HCT116 (cell line): ENCODE data around the gene ICAM2. TPM values are rescaled to one million over a fixed set of nuclear protein-coding genes. Genes with fewer than 3 reads are reported as not detected.

ENCODE experiments used
- ATAC-seq: fragments of 200-7000 bp; cut with Tn5 transposase; 2 replicates; pipeline ENCODE4 v1.9.1; 2020; ENCODE audit warnings: mild to moderate bottlenecking, moderate library complexity
- BruUV-seq: library from RNA; stranded (reverse); fragments of 400-500 nt; replicated peaks from 2 replicates; lab custom pipeline; 2021; lab: Mats Ljungman, UMichigan
- CTCF ChIA-PET: fragments of 300-600 bp; sonication (Branson Sonifier 250); formaldehyde crosslinking; loops from one replicate; lab custom pipeline; 2021; ENCODE audit warnings: antibody characterized with exemption; lab: Charles Lee
- POLR2A ChIA-PET: fragments of 300-600, 350-600 bp; sonication (Branson Sonifier 250); formaldehyde crosslinking; loops from one replicate; lab custom pipeline; 2021; ENCODE audit warnings: antibody characterized with exemption; lab: Charles Lee
- RAD21 ChIA-PET, 2 experiments: fragments of 300-600 bp; sonication (Branson Sonifier 250); formaldehyde crosslinking; loops; one replicate each; lab custom pipeline; 2023; ENCODE audit warnings: low total read pairs in 2 of 2; ENCODE audit not compliant: uncharacterized antibody in 2 of 2, unreplicated experiment in 2 of 2, low non-redundant PET in 1 of 2; lab: Charles Lee
- DNase-seq: peaks from one replicate; pipeline ENCODE4 v3.0.0-alpha.2; 2010; ENCODE audit warnings: low read depth, low spot score
- H2AFZ ChIP-seq: fragments of 200-600 bp; shearing (Covaris generic), sonication (generic); 2 replicates; pipeline ENCODE4 v1.6.1; 2017; ENCODE audit warnings: low read depth, mixed run types, mixed read lengths, antibody characterized with exemption, low read length; ENCODE audit not compliant: poor library complexity, severe bottlenecking
- H3K27ac ChIP-seq: 2 replicates; pipeline ENCODE4 v1.5.1; 2012; ENCODE audit warnings: low read depth, low read length
- H3K27me3 ChIP-seq: fragments of 200-600 bp; sonication (generic); 2 replicates; pipeline ENCODE4 v1.6.1; 2016; ENCODE audit warnings: mixed run types, low read length, mixed read lengths; ENCODE audit not compliant: insufficient read depth
- H3K36me3 ChIP-seq, 2 experiments: fragments of 200-500 bp in 1 of 2; fragments of 200-600 bp in 1 of 2; sonication (Bioruptor generic) in 1 of 2; sonication (generic) in 1 of 2; 2 replicates each; pipeline versions ENCODE4 v1.5.1 to v1.6.1; 2014 to 2016; ENCODE audit warnings: low read length in 2 of 2, inconsistent platforms in 1 of 2, mixed read lengths in 1 of 2, mixed run types in 1 of 2; ENCODE audit not compliant: insufficient read depth in 2 of 2, control insufficient read depth in 1 of 2
- H3K4me1 ChIP-seq, 2 experiments: fragments of 200-600 bp in 1 of 2; sonication (generic) in 1 of 2; 2 replicates each; pipeline versions ENCODE4 v1.5.1 to v1.6.1; 2012 to 2017; ENCODE audit warnings: low read length in 2 of 2, inconsistent platforms in 1 of 2, mild to moderate bottlenecking in 1 of 2, mixed read lengths in 1 of 2, mixed run types in 1 of 2, moderate library complexity in 1 of 2; ENCODE audit not compliant: insufficient read depth in 2 of 2, control insufficient read depth in 1 of 2
- H3K4me2 ChIP-seq: fragments of 200-600 bp; sonication (generic); 2 replicates; pipeline ENCODE4 v1.6.1; 2017; ENCODE audit warnings: mixed run types, low read length, mixed read lengths
- H3K4me3 ChIP-seq, 2 experiments: fragments of 200-600 bp in 1 of 2; sonication (generic) in 1 of 2; replicated peaks in 1 of 2; 2 replicates each; pipeline ENCODE4 v1.5.1; 2011 to 2016; ENCODE audit warnings: low read length in 2 of 2, control low read depth in 1 of 2, low read depth in 1 of 2, mild to moderate bottlenecking in 1 of 2, mixed read lengths in 1 of 2, mixed run types in 1 of 2
- H3K79me2 ChIP-seq: fragments of 200-600 bp; sonication (generic); 2 replicates; pipeline ENCODE4 v1.6.1; 2017; ENCODE audit warnings: mild to moderate bottlenecking, mixed run types, low read length, moderate library complexity, mixed read lengths; ENCODE audit not compliant: insufficient read depth
- H3K9ac ChIP-seq: fragments of 200-600 bp; sonication (generic); 2 replicates; pipeline ENCODE4 v1.6.1; 2016; ENCODE audit warnings: low read length, mixed read lengths
- H3K9me2 ChIP-seq: fragments of 200-600 bp; sonication (generic), shearing (Covaris generic); 2 replicates; pipeline ENCODE4 v1.6.1; 2017; ENCODE audit warnings: mixed run types, mild to moderate bottlenecking, moderate library complexity; ENCODE audit not compliant: insufficient read depth
- H3K9me3 ChIP-seq, 2 experiments: fragments of 200-500 bp in 1 of 2; fragments of 200-600 bp in 1 of 2; sonication (Bioruptor generic) in 1 of 2; sonication (generic) in 1 of 2; 2 replicates each; pipeline ENCODE4 v1.6.1; 2014 to 2017; ENCODE audit warnings: low read length in 2 of 2, mixed read lengths in 2 of 2, inconsistent platforms in 1 of 2, low read depth in 1 of 2, mild to moderate bottlenecking in 1 of 2, mixed run types in 1 of 2, moderate library complexity in 1 of 2; ENCODE audit not compliant: control insufficient read depth in 1 of 2, insufficient read depth in 1 of 2
- H4K20me1 ChIP-seq: fragments of 200-600 bp; sonication (generic), shearing (Covaris generic); 2 replicates; pipeline ENCODE4 v1.6.1; 2017; ENCODE audit warnings: mixed run types, mild to moderate bottlenecking, moderate library complexity; ENCODE audit not compliant: insufficient read depth
- CBX3 ChIP-seq: IDR thresholded peaks from 2 replicates; pipeline ENCODE4 v1.6.1; 2012; ENCODE audit warnings: low read depth
- CTCF ChIP-seq, 3 experiments: fragments of 200-600 bp in 1 of 3; sonication (generic) in 1 of 3; IDR thresholded peaks in 2 of 3; conservative IDR thresholded peaks in 1 of 3; 2 replicates each; pipeline ENCODE4 v1.5.1; 2012 to 2017; ENCODE audit warnings: low read depth in 2 of 3, low read length in 2 of 3, antibody characterized with exemption in 1 of 3, borderline replicate concordance in 1 of 3, control low read depth in 1 of 3, mild to moderate bottlenecking in 1 of 3, mixed read lengths in 1 of 3, mixed run types in 1 of 3, moderate library complexity in 1 of 3; ENCODE audit not compliant: insufficient read depth in 1 of 3
- ELF1 ChIP-seq: IDR thresholded peaks from 2 replicates; pipeline ENCODE4 v1.6.1; 2012; ENCODE audit warnings: low read depth, borderline replicate concordance
- EZH2 ChIP-seq: fragments of 200-600 bp; sonication (generic); IDR thresholded peaks from 2 replicates; pipeline ENCODE4 v1.6.1; 2017; ENCODE audit warnings: antibody characterized with exemption, mixed run types
- EZH2phosphoT487 ChIP-seq: fragments of 200-600 bp; IDR thresholded peaks from 2 replicates; pipeline ENCODE4 v1.6.1; 2018; ENCODE audit warnings: antibody characterized with exemption, borderline replicate concordance
- FOSL1 ChIP-seq: IDR thresholded peaks from 2 replicates; pipeline ENCODE4 v1.6.1; 2012; ENCODE audit warnings: low read depth
- JUND ChIP-seq: IDR thresholded peaks from 2 replicates; pipeline ENCODE4 v1.6.1; 2012
- POLR2A ChIP-seq: IDR thresholded peaks from 2 replicates; pipeline ENCODE4 v1.7.0; 2011; ENCODE audit warnings: borderline replicate concordance; ENCODE audit not compliant: insufficient read depth, insufficient read length; ENCODE audit errors: extremely low read depth
- POLR2AphosphoS5 ChIP-seq: IDR thresholded peaks from 2 replicates; pipeline ENCODE4 v1.6.1; 2011; ENCODE audit warnings: mild to moderate bottlenecking, low read depth, low read length, moderate library complexity
- RAD21 ChIP-seq: IDR thresholded peaks from 2 replicates; pipeline ENCODE4 v1.6.1; 2012; ENCODE audit warnings: low read depth, mild to moderate bottlenecking
- REST ChIP-seq: IDR thresholded peaks from 2 replicates; pipeline ENCODE4 v1.6.1; 2012; ENCODE audit warnings: low read depth
- SIN3A ChIP-seq: IDR thresholded peaks from 2 replicates; pipeline ENCODE4 v1.6.1; 2012; ENCODE audit warnings: low read depth
- SRF ChIP-seq: IDR thresholded peaks from 2 replicates; pipeline ENCODE4 v1.6.1; 2012; ENCODE audit warnings: low read depth
- TCF7L2 ChIP-seq: IDR thresholded peaks from 2 replicates; pipeline ENCODE4 v1.7.0; 2011; ENCODE audit warnings: borderline replicate concordance, inconsistent platforms; ENCODE audit not compliant: insufficient read depth, insufficient read length; ENCODE audit errors: extremely low read depth
- YY1 ChIP-seq: IDR thresholded peaks from 2 replicates; pipeline ENCODE4 v1.6.1; 2011; ENCODE audit warnings: low read length, low read depth, moderate library complexity, mild to moderate bottlenecking; ENCODE audit not compliant: insufficient replicate concordance; ENCODE audit errors: extremely low read depth
- ZBTB33 ChIP-seq: IDR thresholded peaks from 2 replicates; pipeline ENCODE4 v1.6.1; 2011; ENCODE audit warnings: mild to moderate bottlenecking, low read length, moderate library complexity; ENCODE audit not compliant: insufficient replicate concordance; ENCODE audit errors: extremely low read depth
- ZFX ChIP-seq: fragments of 450-650 bp; IDR thresholded peaks from 2 replicates; pipeline ENCODE4 v1.6.1; 2017
- ZNF274 ChIP-seq: fragments of 200-500 bp; sonication (Bioruptor generic); IDR thresholded peaks from 2 replicates; pipeline ENCODE4 v1.6.1; 2014; ENCODE audit warnings: mild to moderate bottlenecking, low read depth, low read length, inconsistent platforms
- intact Hi-C: fragments of 100-400 bp; cut with micrococcal nuclease; formaldehyde crosslinking; loops from 2 replicates; pipeline ENCODE4 v1.10.0; 2022
- total RNA-seq: library from RNA; stranded (reverse); gene quantifications from one replicate; pipeline ENCODE4 v1.2.1, GENCODE V29; 2021; ENCODE audit not compliant: unreplicated experiment
- TF ChIP-seq, protein P1 (sequence below): IDR thresholded peaks from 2 replicates; pipeline ENCODE4 v1.6.1; 2012

ICAM2 gene
- total RNA-seq, 1 experiment from 2014 or later: 0.61 TPM

DNA sequence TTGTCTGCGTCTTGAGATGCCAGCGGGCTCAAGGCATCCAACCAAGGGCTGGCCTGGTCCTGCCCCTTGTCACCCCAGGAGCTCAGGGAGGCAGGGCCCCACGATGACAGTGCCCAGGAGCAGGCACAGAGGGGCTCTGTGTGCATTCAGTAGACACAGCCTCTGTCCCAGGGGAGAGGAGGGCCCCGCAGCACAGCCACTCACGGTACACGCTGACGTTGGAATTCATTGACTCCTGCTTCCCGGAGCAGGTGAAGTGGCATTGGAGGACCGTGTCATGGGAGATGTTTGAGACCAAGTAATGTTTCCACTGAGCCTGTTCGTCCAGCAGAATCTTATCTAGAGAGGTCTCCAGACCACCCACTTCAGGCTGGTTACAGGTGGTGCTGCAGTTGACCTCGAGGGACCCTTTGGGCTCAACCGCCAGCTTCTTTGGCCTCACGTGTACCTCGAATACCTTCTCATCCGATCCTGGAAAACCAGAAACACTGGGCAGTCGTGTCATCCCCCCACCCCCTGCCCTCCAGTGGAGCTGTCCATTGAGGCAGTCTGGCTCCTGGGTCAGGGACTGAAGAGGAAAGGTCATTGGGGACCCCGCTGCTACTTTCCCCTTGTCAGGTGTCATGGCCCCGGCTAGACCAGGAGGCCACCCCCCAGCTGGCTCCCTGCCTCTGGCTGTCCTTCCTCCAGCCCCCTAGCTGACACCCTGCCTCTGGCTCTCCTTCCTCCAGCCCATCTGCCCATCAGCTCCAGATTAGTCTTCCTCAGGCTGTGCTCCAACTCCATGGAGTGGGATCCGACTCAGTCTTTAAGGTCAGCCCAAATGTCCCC lies 15.3 kb downstream of the ICAM2 start:
- H3K4me3 ChIP-seq: peak overlapping the region in 1 of 2 experiments; percentile 22; a peak in 2 of 4 replicates
- TF ChIP-seq, protein P1, sequence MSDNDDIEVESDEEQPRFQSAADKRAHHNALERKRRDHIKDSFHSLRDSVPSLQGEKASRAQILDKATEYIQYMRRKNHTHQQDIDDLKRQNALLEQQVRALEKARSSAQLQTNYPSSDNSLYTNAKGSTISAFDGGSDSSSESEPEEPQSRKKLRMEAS: no peak
- TF ChIP-seq ZFX (no peak), POLR2A (no peak), POLR2AphosphoS5 (no peak), RAD21 (no peak), EZH2 (no peak), FOSL1 (no peak), EZH2phosphoT487 (no peak), ELF1 (no peak), SRF (no peak), JUND (no peak), SIN3A (no peak), ZNF274 (no peak), YY1 (no peak), CBX3 (no peak), REST (no peak), CTCF (IDR thresholded peaks at IDR 0.05 in 2 of 3, conservative IDR thresholded peaks at IDR 0.05 in 1 of 3; ENCODE audit: borderline replicate concordance in 1 of 3, insufficient read depth in 1 of 3, low read depth in 2 of 3, low read length in 2 of 3) (no peak), TCF7L2 (no peak), ZBTB33 (no peak)
- TF ChIP-seq, all 23 proteins: peak for 0
- H4K20me1 ChIP-seq: no peaks in the 10 kb centered on the region
- peak overlapping the region; percentile 22; the same call in 1 of the 2 replicates for H3K9ac ChIP-seq
- H3K27me3 ChIP-seq: no peaks in the 10 kb centered on the region
- ChIA-PET CTCF (interaction anchor here (1.1 to 3.1 kb wide), 5 partner anchors 12 to 59 kb away, joined by 3 to 18 read pairs (median 6); no protein-coding TSS in a partner anchor), RAD21 (no interaction called here), POLR2A (no interaction called here)
- no peaks in the 10 kb centered on the region for H3K9me2 ChIP-seq
- peaks cover 14 to 41% of the 10 kb centered on the region in 2 experiments for H3K4me1 ChIP-seq
- DNase-seq: no peak
- BruUV-seq: no TSS peak
- no peak overlapping the region for H3K27ac ChIP-seq
- H3K79me2 ChIP-seq: no peaks in the 10 kb centered on the region
- ATAC-seq: peak; percentile 44; the same call in 1 of the 2 replicates
- no peaks in the 10 kb centered on the region for H3K36me3 ChIP-seq
- intact Hi-C loops: no loop called here
- H3K4me2 ChIP-seq: peak overlapping the region; percentile 71
- no peaks in the 10 kb centered on the region for H3K9me3 ChIP-seq
- peak overlapping the region; percentile 64 for H2AFZ ChIP-seq
